ENCODE measurements around the gene COX19.

DNA sequence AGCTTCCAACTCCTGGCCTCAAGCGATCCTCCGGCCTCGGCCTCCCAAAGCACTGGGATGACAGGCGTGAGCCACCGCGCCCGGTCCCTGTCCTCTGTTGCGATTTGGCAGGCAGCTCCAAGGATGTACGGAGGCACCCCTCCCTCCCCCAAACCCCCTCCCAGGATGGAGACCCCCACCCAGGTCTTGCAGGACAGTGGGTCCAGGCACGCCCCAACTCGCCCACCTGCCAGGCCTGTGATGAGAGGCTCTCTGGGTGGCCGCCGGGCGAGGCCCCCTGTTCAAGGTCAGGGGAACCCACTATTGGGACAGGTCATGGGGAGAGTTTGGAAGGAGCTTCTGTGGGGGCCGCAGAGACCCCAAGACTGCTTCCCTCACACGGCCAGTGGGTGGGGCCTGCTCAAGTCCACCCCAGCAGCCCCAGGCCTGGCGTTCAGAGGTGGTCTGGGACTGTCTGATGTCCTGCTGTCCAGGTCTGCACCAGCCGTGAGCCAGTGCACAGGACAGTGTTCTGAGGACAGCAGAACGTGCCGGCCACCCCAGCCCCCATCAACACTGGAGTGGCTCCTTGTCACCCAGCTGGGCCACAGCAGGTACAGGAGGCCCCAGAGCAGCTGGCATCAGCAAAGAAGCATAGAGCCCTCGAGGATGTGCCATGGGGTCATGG is 23.3 kb downstream of the COX19 start:
- no peak for TF ChIP-seq EP300 (IDR thresholded peaks at IDR 0.05)
- TF ChIP-seq, protein P1, sequence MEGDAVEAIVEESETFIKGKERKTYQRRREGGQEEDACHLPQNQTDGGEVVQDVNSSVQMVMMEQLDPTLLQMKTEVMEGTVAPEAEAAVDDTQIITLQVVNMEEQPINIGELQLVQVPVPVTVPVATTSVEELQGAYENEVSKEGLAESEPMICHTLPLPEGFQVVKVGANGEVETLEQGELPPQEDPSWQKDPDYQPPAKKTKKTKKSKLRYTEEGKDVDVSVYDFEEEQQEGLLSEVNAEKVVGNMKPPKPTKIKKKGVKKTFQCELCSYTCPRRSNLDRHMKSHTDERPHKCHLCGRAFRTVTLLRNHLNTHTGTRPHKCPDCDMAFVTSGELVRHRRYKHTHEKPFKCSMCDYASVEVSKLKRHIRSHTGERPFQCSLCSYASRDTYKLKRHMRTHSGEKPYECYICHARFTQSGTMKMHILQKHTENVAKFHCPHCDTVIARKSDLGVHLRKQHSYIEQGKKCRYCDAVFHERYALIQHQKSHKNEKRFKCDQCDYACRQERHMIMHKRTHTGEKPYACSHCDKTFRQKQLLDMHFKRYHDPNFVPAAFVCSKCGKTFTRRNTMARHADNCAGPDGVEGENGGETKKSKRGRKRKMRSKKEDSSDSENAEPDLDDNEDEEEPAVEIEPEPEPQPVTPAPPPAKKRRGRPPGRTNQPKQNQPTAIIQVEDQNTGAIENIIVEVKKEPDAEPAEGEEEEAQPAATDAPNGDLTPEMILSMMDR (IDR thresholded peaks at IDR 0.05) = no peak
